Ovary (tissue), 3 donors: ENCODE measurements around the gene SERHL2.
"Not testable (repeated sequence)": the region's sequence is repeated elsewhere in the genome, so short reads cannot be mapped to it uniquely, and the experiment has no call there.

Experiments used
- CTCF ChIP-seq, 3 donors: fragments of 450-650 bp in 2 of 3; fragments of 200-600 bp in 1 of 3; IDR thresholded peaks; one replicate each; pipeline versions ENCODE4 v1.5.1 to v1.8.0; 2016 to 2022; ENCODE audit warnings: antibody characterized with exemption in 3 of 3, mild to moderate bottlenecking in 1 of 3
- POLR2A ChIP-seq: fragments of 450-650 bp; IDR thresholded peaks from one replicate; pipeline ENCODE4 v1.6.1; 2017; ENCODE audit warnings: antibody characterized with exemption, mild to moderate bottlenecking, moderate library complexity
- donor health status: DM: no; HTN: no; CAD: no.

GRCh38 chr22:42514331-42514730 lies 39.4 kb upstream of the SERHL2 start:
- TF ChIP-seq POLR2A; CTCF (IDR thresholded peaks at IDR 0.05): not testable (repeated sequence)
